NB4 (cell line): ENCODE results near the gene PLXNB2.

ENCODE experiments used
- DNase-seq: peaks from one replicate; pipeline ENCODE4 v3.0.0; 2010; ENCODE audit warnings: low read depth
- H3K4me3 ChIP-seq: one replicate; pipeline ENCODE4 v1.5.1; 2011; ENCODE audit warnings: mild to moderate bottlenecking, low read depth, low read length, moderate library complexity
- MYC ChIP-seq: IDR thresholded peaks from 2 replicates; pipeline ENCODE4 v1.6.1; 2011; ENCODE audit warnings: low read depth, low read length
- POLR2A ChIP-seq: IDR thresholded peaks from 2 replicates; pipeline ENCODE4 v1.6.1; 2011; ENCODE audit warnings: mild to moderate bottlenecking; ENCODE audit not compliant: insufficient read length; ENCODE audit errors: extremely low read depth
- TF ChIP-seq, protein P1 (sequence below): IDR thresholded peaks from one replicate; pipeline ENCODE4 v1.5.1; 2012; ENCODE audit warnings: low read depth, low read length
- TF ChIP-seq, protein P2 (sequence below): IDR thresholded peaks from 2 replicates; pipeline ENCODE4 v1.6.1; 2011; ENCODE audit warnings: low read depth, low read length

PLXNB2 gene

DNA sequence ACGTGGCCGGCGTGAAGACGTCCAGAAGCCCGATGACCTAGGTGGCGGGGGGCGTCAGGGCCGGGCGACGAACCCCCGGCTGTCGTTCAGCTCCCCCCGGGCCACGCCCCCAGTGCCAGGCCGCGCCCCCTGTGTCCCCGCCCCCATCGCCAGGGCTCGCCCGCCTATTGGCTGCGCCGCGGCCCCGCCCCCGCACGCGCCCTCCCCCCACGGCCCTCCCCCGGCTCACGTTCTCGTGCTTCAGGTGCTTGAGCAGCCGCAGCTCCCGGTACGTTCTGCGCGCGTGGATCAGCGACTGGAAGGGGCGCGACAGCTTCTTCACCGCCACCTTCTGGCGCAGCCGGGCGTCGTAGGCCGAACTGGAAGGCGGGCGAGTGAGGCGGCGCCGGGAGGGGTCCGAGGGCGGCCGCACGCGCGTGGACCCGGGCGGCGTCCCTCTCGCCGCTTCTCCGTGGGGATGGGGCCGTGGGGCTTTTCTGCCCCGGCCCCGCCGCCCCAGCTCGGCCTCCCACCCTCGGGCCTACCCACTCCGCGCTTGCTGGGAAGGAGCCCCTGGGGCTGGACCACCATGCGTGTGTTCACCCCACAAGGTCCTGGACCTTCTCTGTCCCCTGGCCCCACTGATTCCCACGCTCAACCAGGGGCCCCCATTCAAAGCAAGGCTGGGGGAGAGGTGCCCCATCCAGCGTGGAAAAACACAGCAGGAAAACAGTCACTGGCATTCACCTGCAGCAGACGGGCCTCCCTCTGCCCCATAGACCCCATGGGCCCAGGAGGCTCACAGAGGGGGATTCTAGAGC is 39.7 kb downstream of the PLXNB2 start:
- TF ChIP-seq, protein P1, sequence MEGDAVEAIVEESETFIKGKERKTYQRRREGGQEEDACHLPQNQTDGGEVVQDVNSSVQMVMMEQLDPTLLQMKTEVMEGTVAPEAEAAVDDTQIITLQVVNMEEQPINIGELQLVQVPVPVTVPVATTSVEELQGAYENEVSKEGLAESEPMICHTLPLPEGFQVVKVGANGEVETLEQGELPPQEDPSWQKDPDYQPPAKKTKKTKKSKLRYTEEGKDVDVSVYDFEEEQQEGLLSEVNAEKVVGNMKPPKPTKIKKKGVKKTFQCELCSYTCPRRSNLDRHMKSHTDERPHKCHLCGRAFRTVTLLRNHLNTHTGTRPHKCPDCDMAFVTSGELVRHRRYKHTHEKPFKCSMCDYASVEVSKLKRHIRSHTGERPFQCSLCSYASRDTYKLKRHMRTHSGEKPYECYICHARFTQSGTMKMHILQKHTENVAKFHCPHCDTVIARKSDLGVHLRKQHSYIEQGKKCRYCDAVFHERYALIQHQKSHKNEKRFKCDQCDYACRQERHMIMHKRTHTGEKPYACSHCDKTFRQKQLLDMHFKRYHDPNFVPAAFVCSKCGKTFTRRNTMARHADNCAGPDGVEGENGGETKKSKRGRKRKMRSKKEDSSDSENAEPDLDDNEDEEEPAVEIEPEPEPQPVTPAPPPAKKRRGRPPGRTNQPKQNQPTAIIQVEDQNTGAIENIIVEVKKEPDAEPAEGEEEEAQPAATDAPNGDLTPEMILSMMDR: no peak
- no peak for TF ChIP-seq MYC
- no peak for TF ChIP-seq POLR2A
- TF ChIP-seq, protein P2, sequence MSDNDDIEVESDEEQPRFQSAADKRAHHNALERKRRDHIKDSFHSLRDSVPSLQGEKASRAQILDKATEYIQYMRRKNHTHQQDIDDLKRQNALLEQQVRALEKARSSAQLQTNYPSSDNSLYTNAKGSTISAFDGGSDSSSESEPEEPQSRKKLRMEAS: no peak
- H3K4me3 ChIP-seq: no peak overlapping the region
- no peak for DNase-seq

DNA sequence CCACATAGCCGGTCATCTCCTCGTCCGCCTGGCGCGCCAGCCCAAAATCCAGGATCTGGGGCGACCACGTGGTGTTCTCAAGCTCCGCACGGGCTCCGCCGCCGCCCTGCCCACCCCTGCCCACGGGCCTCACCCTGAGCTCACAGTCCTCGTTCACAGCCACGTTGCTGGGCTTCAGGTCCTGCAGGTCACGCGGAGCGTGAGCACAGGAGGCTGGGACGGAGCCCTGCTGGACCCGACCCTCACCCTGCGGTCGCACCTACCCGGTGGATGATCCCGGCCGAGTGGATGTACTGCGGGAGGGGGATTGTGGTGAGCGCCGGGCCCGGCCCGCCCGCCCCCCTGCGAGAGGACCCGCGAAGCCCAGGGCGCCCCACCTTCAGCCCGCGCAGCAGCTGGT is 40.5 kb downstream of the PLXNB2 start:
- no peak overlapping the region for H3K4me3 ChIP-seq
- no peak for DNase-seq
- TF ChIP-seq MYC (no peak), POLR2A (no peak)
- TF ChIP-seq, protein P1: no peak
- TF ChIP-seq, protein P2: no peak

DNA sequence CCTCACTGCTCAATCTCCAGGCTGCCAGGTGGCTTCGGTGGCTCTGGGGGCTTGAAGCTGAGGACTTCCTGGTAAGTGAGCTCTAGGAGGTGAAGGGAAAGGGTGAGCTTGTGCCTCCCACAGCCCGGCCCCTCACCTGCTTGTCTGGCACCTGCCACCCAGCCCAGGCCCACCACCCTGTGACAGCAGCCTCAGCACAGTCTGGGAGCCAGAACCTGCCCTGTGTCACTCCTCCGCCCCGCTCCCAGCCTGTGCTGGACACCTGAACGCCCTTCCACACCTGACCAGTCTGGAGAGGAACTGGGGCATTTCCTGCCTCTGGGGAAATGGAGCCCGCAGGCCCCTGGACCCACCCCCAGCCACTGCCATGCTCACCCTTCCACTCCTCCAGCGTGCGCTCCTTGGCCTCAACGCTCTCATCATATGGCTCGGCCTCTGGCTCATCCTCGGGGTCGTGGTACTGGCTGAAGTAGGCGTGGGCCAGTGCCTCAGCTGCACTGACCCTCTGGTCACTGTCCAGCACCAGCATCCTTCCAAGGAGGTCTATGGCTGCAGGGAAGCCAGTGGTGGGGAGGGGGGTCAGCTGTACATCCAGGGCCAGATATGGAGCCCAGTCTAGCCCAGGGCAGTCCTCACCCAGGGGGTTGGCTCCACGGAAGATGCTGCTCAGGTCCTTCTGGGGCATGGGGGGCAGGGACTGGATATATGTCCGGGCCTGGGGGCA is 42.3 kb downstream of the PLXNB2 start:
- H3K4me3 ChIP-seq: no peak overlapping the region
- DNase-seq: no peak
- TF ChIP-seq, protein P2: no peak
- TF ChIP-seq, protein P1: no peak
- no peak for TF ChIP-seq POLR2A
- TF ChIP-seq MYC: no peak

DNA sequence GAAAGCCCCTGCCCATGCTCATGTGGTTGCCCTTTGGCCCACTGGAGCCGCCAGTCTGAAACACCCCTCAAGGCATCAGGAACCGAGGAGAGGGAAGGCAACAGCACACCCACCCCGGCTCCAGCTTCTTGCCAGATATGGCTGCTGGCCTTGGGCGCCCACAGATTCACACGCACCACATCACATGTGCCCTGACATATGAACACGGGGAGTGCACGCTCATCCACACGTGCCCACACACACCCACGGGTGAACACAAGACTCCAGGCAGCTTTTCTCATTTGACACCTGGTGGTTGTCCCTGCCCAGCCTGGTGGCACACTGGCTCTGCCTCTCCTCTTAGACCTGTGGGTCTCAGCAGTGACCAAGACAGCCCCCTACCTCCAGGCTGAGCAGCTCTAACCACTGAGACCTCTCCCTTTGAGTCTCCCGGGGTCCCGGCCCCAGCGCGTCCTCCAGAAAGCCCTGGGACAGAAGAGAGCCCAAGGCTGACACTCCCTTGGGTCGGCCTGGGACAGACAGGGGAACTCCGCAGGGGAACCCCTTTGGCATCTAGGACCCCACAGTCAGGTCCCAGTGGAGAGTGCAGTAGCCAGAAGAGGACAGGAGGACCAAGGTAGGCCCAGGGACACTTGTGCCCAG is 43.2 kb downstream of the PLXNB2 start:
- no peak for DNase-seq
- TF ChIP-seq, protein P2: no peak
- TF ChIP-seq POLR2A: no peak

DNA sequence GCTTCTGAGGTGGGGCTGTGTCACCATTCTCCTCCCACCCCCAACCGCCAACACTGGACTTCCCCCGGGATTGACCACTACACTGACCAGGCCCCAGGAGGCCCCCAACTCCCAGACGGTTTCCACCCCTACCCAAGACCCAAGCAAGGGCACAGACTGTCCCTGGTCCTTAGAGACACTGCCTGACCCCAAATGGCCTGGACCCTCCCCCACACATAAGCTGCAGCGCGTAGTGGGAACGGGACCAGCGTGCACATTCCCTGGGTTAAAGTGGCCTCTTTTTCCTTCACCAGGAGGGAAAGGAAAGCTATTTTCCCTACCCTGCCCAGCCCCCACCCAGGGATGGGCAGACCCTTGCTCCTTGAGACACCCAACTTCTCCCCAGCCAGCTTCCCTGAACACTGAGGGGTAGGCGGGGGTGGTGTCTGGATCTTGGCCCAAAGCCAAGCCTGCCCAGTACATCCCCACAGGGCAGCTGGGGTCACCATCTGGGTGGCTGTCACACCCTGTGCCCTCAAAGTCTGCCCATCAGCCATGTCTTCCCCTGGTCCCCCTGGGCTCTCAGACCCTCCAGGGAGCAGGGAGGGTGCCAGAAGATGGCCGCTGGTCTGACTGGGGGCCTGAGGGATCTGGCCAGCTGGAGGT is 44.4 kb downstream of the PLXNB2 start:
- TF ChIP-seq MYC (no peak), POLR2A (no peak)
- TF ChIP-seq, protein P2: no peak
- TF ChIP-seq, protein P1: no peak
- no peak overlapping the region for H3K4me3 ChIP-seq
- DNase-seq: no peak

More for the DNA sequence above, 43.2 kb downstream of the PLXNB2 start:
- no peak overlapping the region for H3K4me3 ChIP-seq

DNA sequence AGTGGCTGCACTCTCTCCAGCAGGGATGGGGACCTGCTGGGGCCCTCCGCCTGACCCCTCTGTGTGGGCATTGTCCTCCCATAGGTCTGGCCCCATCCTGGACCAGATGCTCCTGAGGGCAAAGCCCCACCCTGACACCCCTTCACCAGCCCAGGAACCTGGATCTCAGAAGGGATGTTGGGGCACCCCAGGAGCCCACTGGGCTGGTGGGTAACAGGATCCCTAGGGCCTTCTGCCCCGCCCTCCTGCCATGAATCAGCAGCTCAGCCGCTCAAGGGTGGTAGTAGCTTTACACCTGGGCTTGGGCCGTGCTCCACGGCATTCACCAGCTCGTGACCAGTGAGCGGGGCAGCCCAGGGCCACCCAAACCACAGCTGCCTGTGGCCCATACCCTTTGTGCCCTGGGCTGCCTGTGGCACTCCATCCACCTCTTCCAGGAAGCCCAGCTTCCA is 45.0 kb downstream of the PLXNB2 start:
- TF ChIP-seq POLR2A: no peak
- TF ChIP-seq, protein P2: no peak
- TF ChIP-seq, protein P1: no peak
- TF ChIP-seq MYC: no peak
- peak; percentile 57 for DNase-seq
- no peak overlapping the region for H3K4me3 ChIP-seq
